Measurements from ENCODE around the gene NRXN3.
A peak's percentile ranks its signal among the peaks of the same experiment; 100 is the strongest.
"Not testable (repeated sequence)": the region's sequence is repeated elsewhere in the genome, so short reads cannot be mapped to it uniquely, and the experiment has no call there.

NRXN3 gene

GRCh38 chr14:78403278-78403815 lies 233.2 kb downstream of the NRXN3 start:
- no peak for DNase-seq (ENCODE audit: low read depth in 2 of 2)

GRCh38 chr14:78405079-78405856 lies 235.1 kb downstream of the NRXN3 start:
- DNase-seq (ENCODE audit: low read depth in 2 of 2), result no peak

GRCh38 chr14:78412475-78412874 lies 242.3 kb downstream of the NRXN3 start:
- no peak for DNase-seq (ENCODE audit: low read depth in 2 of 2)

DNA sequence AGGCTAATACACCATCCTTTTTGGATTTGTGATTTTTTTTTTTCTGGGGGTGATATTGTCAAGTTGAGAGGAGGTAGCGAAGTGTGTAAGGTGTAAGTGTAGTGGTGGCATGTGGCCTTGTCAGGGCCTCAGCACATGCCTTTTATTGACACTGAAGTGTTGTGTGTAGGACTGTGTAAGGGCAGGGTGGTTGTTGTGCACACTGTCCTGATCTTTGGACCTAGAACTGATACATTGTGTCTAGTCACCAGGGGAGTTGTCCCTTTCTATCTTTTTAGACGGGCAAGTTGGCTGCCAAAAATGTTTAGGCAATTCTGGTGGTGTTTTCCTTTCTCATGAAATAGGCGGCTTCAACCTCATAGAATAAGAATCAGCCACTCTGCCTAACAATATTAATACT lies 244.0 kb downstream of the NRXN3 start:
- DNase-seq (ENCODE audit: low read depth in 2 of 2), result no peak

DNA sequence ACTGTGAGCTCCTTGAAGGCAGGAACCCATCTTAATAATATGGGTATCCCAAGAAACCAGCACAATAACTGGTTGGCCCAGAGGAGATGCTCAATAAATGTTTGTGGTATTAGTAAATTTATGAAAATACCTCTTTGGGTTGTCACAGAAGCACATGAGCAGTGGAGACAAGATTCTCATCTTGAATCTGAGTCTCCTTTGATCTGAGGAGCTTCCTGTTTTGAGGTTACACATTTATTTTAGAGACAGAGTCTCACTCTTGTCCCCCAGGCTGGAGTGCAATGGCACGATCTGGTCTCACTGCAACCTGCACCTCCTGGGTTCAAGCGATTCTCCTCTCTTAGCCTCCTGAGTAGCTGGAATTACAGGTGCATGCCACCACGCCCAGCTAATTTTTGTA lies 247.4 kb downstream of the NRXN3 start:
- DNase-seq (ENCODE audit: low read depth in 2 of 2), result no peak

- DNase-seq (ENCODE audit: low read depth in 2 of 2), result no peak
Observed at GRCh38 chr14:78424311-78424710, 254.1 kb downstream of the NRXN3 start.

- no peak for DNase-seq (ENCODE audit: low read depth in 2 of 2)
Observed at GRCh38 chr14:78425330-78425729, 255.2 kb downstream of the NRXN3 start.

DNA sequence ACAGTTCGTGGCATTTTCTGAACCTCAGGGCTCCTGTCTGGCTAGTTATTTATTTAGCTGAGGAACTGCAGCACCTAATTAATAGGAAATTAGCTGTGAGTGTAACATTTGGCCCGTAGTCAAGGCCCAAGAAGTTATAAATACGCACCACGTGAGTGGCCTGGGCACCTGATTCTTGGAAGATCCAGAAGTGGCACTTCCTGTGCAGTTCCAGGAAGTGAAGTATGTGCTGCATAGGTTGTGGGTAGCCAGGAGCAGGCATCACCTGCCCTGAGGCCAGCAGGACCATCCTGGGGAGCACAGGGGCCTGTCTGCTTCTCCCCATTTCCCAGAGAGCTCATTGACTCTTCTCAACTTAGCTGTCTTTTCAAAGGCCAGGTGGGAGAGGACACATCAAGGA lies 255.6 kb downstream of the NRXN3 start:
- DNase-seq (ENCODE audit: low read depth in 2 of 2), result no peak

- no peak for DNase-seq (ENCODE audit: low read depth in 2 of 2)
Observed at GRCh38 chr14:78432046-78432445, 261.9 kb downstream of the NRXN3 start.

GRCh38 chr14:78437448-78437847 lies 267.3 kb downstream of the NRXN3 start:
- not testable (repeated sequence) for DNase-seq (ENCODE audit: low read depth in 2 of 2)

- DNase-seq (ENCODE audit: low read depth in 2 of 2), result no peak
Observed at GRCh38 chr14:78440356-78440894, 270.3 kb downstream of the NRXN3 start.

DNA sequence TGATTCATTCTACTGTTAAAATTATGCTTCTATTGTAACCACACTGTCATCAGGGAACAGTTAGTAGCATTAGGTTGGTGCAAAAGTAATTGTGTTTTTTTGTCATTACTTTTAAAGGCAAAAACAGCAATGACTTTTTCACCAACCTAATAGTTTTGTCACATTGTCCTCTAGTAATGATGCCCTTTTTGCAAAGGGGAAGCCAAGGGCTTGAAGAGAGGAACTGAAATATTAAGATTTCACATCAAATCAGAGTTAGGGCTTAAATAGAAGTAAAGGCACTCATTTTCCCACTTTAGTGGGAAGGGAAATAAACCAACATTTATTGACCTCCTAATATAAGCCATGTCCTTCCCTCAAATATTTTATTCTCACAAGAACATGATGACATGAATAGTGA lies 273.7 kb downstream of the NRXN3 start:
- DNase-seq (ENCODE audit: low read depth in 2 of 2), result no peak

GRCh38 chr14:78445275-78445674 lies 275.1 kb downstream of the NRXN3 start:
- no peak for DNase-seq (ENCODE audit: low read depth in 2 of 2)

GRCh38 chr14:78446807-78447206 lies 276.6 kb downstream of the NRXN3 start:
- no peak for DNase-seq (ENCODE audit: low read depth in 2 of 2)

GRCh38 chr14:78448164-78449094 lies 278.3 kb downstream of the NRXN3 start:
- DNase-seq (ENCODE audit: low read depth in 2 of 2), result peak in 1 of 2 experiments; percentile 46

DNA sequence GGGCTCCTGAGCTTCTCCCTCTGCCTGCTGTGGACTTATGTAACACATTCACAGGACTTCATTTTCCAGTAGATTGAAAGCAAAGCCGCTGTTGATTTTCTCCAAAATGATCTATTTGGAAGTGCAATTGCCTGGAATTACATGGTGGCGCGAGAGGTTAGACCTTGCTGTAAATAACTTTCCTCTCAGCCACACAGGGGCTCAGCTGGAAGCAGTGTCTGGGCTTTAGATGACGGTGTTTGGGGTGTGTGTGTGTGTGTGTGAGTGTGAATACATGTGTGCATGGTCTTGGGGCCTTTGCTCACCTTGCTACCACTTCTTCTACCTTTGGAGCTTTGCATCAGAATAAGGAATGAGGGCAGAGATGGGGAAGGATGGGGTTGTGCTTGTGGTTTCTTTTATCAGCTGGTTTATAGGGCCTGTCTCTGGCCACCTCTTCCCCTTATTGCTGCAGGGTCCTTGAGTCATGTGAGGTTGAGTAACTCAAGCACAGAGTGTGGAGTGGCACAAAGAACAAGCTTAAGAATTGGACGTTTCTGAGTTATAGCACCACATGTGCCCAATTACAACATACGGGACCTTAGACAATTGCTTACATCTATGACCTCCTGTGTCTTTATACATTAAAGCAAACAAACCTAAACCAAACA lies 280.6 kb downstream of the NRXN3 start:
- no peak for DNase-seq (ENCODE audit: low read depth in 2 of 2)

GRCh38 chr14:78451319-78451695 lies 281.1 kb downstream of the NRXN3 start:
- no peak for DNase-seq (ENCODE audit: low read depth in 2 of 2)

- no peak for DNase-seq (ENCODE audit: low read depth in 2 of 2)
Observed at GRCh38 chr14:78455896-78456435, 285.8 kb downstream of the NRXN3 start.

GRCh38 chr14:78469947-78470346 lies 299.8 kb downstream of the NRXN3 start:
- DNase-seq (ENCODE audit: low read depth in 2 of 2), result no peak

DNA sequence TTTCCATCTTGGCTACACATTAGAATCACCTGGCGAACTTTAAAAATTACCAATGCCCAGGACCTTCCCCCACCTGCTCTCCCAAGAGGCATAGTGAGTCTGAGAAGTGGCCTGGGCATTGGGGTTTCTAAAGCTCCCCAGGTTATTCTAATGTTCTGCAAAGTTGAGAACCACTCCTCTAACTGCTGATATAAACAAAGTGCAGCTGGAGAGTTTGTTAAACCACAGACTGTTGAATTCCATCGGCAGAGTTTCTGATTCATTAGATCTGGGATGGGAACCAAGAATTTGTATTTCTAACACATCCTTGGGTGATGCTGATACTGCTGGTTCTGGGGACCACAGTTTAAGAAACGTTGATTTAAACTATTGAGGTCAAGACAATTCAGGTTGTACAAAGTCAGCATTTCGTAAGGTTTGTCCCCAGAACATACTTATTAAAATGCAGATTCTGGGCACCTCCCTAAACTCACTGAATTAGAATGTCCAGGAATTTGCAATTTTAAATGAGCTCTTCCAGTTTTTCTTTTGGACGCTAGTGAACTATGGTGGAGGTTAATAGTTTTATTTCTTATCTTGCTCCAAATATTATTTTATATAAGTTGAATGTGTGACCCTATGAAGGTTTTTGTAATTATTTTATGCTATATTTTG lies 309.1 kb downstream of the NRXN3 start:
- no peak for DNase-seq (ENCODE audit: low read depth in 2 of 2)

GRCh38 chr14:78484028-78484427 lies 313.9 kb downstream of the NRXN3 start:
- no peak for DNase-seq (ENCODE audit: low read depth in 2 of 2)
